ENCODE measurements around the gene SLC9A8. TPM values are rescaled to one million over a fixed set of nuclear protein-coding genes. Genes with fewer than 3 reads are reported as not detected.

The SLC9A8 gene
- total and polyA plus RNA-seq, 2 donors (not counting 1 experiment from before 2014, with no cell fraction given) = 17.8 to 29.7 TPM

- Mint-ChIP-seq H3K27me3 (no peaks in the 10 kb centered on the region), H3K4me1 (peaks cover 4% of the 10 kb centered on the region), H3K4me3 (no peak overlapping the region), H3K9me3 (ENCODE audit: insufficient read depth) (no peaks in the 10 kb centered on the region), H3K27ac (no peak overlapping the region)
- Histone ChIP-seq H4K20me1 (ENCODE audit: control insufficient read depth, insufficient read depth, low read length, poor library complexity, severe bottlenecking) (no peaks in the 10 kb centered on the region), H3K9me3 (ENCODE audit: control extremely low read depth in 1 of 3, control insufficient read depth in 2 of 3, insufficient read depth in 1 of 3, low read length in 2 of 3) (no peaks in the 10 kb centered on the region), H3K36me3 (replicated peaks in 1 of 2; ENCODE audit: control extremely low read depth in 1 of 2, control insufficient read depth in 1 of 2, extremely low read depth in 1 of 2, insufficient read depth in 2 of 2, low read length in 1 of 2) (peaks cover 7 to 46% of the 10 kb centered on the region in 2 experiments), H3K4me1 (ENCODE audit: control insufficient read depth in 2 of 2, insufficient read depth in 2 of 2, low read length in 2 of 2) (no peaks in the 10 kb centered on the region), H3K79me2 (ENCODE audit: control insufficient read depth, insufficient read depth, low read length) (no peaks in the 10 kb centered on the region), H3K27ac (ENCODE audit: low read length in 2 of 2) (no peak overlapping the region), H3K4me3 (ENCODE audit: control extremely low read depth in 1 of 5, extremely low read depth in 1 of 5, insufficient read depth in 1 of 5, low read depth in 2 of 5, low read length in 4 of 5) (no peak overlapping the region), H3K9ac (ENCODE audit: low read length) (no peak overlapping the region), H3K27me3 (replicated peaks in 1 of 4; ENCODE audit: control extremely low read depth in 1 of 4, control insufficient read depth in 3 of 4, insufficient read depth in 4 of 4, low read length in 3 of 4) (no peaks in the 10 kb centered on the region), H2AFZ (ENCODE audit: insufficient read depth, low read depth, low read length, poor library complexity, severe bottlenecking) (no peak overlapping the region), H3K4me2 (replicated peaks; ENCODE audit: low read depth, low read length, poor library complexity, severe bottlenecking) (no peak overlapping the region)
- DNase-seq (no peak), ATAC-seq (ENCODE audit: low read depth) (no peak)
- ChIA-PET CTCF (no interaction called here), POLR2A (no interaction called here)
- intact Hi-C loops (cut with micrococcal nuclease) = no loop called here
- TF ChIP-seq EZH2 (IDR thresholded peaks at IDR 0.05; ENCODE audit: borderline replicate concordance, insufficient read depth, low read depth, low read length, poor library complexity, severe bottlenecking) = no peak
- TF ChIP-seq, protein P1, sequence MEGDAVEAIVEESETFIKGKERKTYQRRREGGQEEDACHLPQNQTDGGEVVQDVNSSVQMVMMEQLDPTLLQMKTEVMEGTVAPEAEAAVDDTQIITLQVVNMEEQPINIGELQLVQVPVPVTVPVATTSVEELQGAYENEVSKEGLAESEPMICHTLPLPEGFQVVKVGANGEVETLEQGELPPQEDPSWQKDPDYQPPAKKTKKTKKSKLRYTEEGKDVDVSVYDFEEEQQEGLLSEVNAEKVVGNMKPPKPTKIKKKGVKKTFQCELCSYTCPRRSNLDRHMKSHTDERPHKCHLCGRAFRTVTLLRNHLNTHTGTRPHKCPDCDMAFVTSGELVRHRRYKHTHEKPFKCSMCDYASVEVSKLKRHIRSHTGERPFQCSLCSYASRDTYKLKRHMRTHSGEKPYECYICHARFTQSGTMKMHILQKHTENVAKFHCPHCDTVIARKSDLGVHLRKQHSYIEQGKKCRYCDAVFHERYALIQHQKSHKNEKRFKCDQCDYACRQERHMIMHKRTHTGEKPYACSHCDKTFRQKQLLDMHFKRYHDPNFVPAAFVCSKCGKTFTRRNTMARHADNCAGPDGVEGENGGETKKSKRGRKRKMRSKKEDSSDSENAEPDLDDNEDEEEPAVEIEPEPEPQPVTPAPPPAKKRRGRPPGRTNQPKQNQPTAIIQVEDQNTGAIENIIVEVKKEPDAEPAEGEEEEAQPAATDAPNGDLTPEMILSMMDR (IDR thresholded peaks at IDR 0.05) = no peak
- WGBS (ENCODE audit: insufficient coverage) = no CpG with 5 or more reads among the region's 6 CpGs
These were observed 50.1 kb downstream of the SLC9A8 start for GRCh38 chr20:49862607-49863200.

DNA sequence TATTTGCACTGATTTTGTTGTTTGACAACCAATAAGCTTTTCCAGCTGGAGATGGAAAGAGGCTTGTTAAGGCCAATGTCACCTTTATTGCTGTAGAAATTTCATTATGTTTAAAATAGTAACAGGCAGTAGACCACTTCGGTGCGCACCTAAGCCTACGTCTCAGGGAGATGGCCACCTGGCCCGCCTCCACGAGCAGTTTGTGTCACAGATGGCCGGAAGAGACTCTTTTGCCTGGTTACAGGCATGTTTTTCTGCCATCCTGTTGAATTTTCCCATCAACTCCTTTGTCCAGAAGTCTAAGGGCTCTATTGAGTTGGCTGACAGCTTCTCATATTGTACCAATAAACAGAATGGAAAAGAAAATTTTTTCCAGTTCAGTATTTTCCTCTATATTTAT is 51.0 kb downstream of the SLC9A8 start:
- no peaks in the 10 kb centered on the region for H3K27me3 ChIP-seq (replicated peaks in 1 of 4; ENCODE audit: control extremely low read depth in 1 of 4, control insufficient read depth in 3 of 4, insufficient read depth in 4 of 4, low read length in 3 of 4)
- no peaks in the 10 kb centered on the region for H4K20me1 ChIP-seq (ENCODE audit: control insufficient read depth, insufficient read depth, low read length, poor library complexity, severe bottlenecking)
- H3K4me3 Mint-ChIP-seq = no peak overlapping the region
- POLR2A ChIA-PET = no interaction called here
- H3K4me3 ChIP-seq (ENCODE audit: control extremely low read depth in 1 of 5, extremely low read depth in 1 of 5, insufficient read depth in 1 of 5, low read depth in 2 of 5, low read length in 4 of 5) = no peak overlapping the region
- no peak for TF ChIP-seq EZH2 (IDR thresholded peaks at IDR 0.05; ENCODE audit: borderline replicate concordance, insufficient read depth, low read depth, low read length, poor library complexity, severe bottlenecking)
- TF ChIP-seq, protein P1 (IDR thresholded peaks at IDR 0.05) = no peak
- DNase-seq = no peak
- H2AFZ ChIP-seq (ENCODE audit: insufficient read depth, low read depth, low read length, poor library complexity, severe bottlenecking) = no peak overlapping the region
- CTCF ChIA-PET = interaction anchor here (0.6 kb wide), 1 partner anchor 35 kb away, joined by 6 read pairs; no protein-coding TSS in a partner anchor
- no peak overlapping the region for H3K27ac ChIP-seq (ENCODE audit: low read length in 2 of 2)
- peaks cover 6% of the 10 kb centered on the region for H3K4me1 Mint-ChIP-seq
- H3K36me3 ChIP-seq (replicated peaks in 1 of 2; ENCODE audit: control extremely low read depth in 1 of 2, control insufficient read depth in 1 of 2, extremely low read depth in 1 of 2, insufficient read depth in 2 of 2, low read length in 1 of 2) = peaks cover 7 to 55% of the 10 kb centered on the region in 2 experiments
- H3K4me1 ChIP-seq (ENCODE audit: control insufficient read depth in 2 of 2, insufficient read depth in 2 of 2, low read length in 2 of 2) = no peaks in the 10 kb centered on the region
- H3K27ac Mint-ChIP-seq = no peak overlapping the region
- WGBS (ENCODE audit: insufficient coverage) = 93% methylated on average over 2 of the region's 6 CpGs
- H3K9me3 Mint-ChIP-seq (ENCODE audit: insufficient read depth) = no peaks in the 10 kb centered on the region
- H3K27me3 Mint-ChIP-seq = no peaks in the 10 kb centered on the region
- intact Hi-C loops (cut with micrococcal nuclease) = no loop called here
- no peak for ATAC-seq (ENCODE audit: low read depth)
- no peaks in the 10 kb centered on the region for H3K9me3 ChIP-seq (ENCODE audit: control extremely low read depth in 1 of 3, control insufficient read depth in 2 of 3, insufficient read depth in 1 of 3, low read length in 2 of 3)
- H3K4me2 ChIP-seq (replicated peaks; ENCODE audit: low read depth, low read length, poor library complexity, severe bottlenecking) = no peak overlapping the region
- no peaks in the 10 kb centered on the region for H3K79me2 ChIP-seq (ENCODE audit: control insufficient read depth, insufficient read depth, low read length)
- H3K9ac ChIP-seq (ENCODE audit: low read length) = no peak overlapping the region

Data from B cell (primary cell).